Fibroblast of lung (primary cell): Measurements from ENCODE around the gene DXO.

Experiments
- CTCF ChIP-seq, 2 donors: IDR thresholded peaks in 1 of 2; conservative IDR thresholded peaks in 1 of 2; 1 replicate in 1 of 2; 2 replicates in 1 of 2; pipeline ENCODE4 v1.5.1; 2011 to 2012; ENCODE audit warnings: low read length in 2 of 2, control low read depth in 1 of 2, inconsistent platforms in 1 of 2, low read depth in 1 of 2, mild to moderate bottlenecking in 1 of 2
- EZH2 ChIP-seq: IDR thresholded peaks from 2 replicates; pipeline ENCODE4 v1.5.1; 2012; ENCODE audit warnings: low read length, control low read depth, mild to moderate bottlenecking; ENCODE audit errors: missing control alignments

DNA sequence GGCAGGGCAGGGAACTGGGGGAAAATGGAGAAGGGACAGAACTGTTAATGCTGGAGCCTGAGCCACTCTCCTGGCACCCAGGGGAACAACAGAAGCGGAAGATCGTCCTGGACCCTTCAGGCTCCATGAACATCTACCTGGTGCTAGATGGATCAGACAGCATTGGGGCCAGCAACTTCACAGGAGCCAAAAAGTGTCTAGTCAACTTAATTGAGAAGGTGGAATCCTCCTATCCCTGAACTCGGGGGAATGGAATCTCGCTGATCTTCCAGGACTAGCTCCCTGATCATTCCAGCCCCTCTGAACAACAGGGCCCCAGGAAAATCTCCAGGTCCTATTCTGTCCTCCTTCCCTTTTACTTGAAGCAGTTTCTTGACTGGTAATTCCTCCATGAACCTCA, 24.1 kb downstream of the DXO start:
- TF ChIP-seq CTCF (conservative IDR thresholded peaks at IDR 0.05 in 1 of 2, IDR thresholded peaks at IDR 0.05 in 1 of 2; ENCODE audit: low read depth in 1 of 2, low read length in 2 of 2) (no peak), EZH2 (no peak)
